ENCODE results near the gene CLNK.

Gene CLNK

GRCh38 chr4:10504570-10505179 is 179.9 kb downstream of the CLNK start:
- no peak for TF ChIP-seq Cebpa-rat (IDR thresholded peaks at IDR 0.05)
- H3K9me3 ChIP-seq (replicated peaks in 1 of 11): peaks cover 30 to 47% (median 36%) of the 10 kb centered on the region in 11 experiments
- no peaks in the 10 kb centered on the region for H3K27me3 ChIP-seq
- H3K4me2 ChIP-seq: no peak overlapping the region
- H4K20me1 ChIP-seq: no peaks in the 10 kb centered on the region
- H3K27ac ChIP-seq: no peak overlapping the region
- H3K36me3 ChIP-seq: no peaks in the 10 kb centered on the region
- H3K4me1 ChIP-seq: no peaks in the 10 kb centered on the region
- H3K4me3 ChIP-seq: no peak overlapping the region
- H3K9ac ChIP-seq: no peak overlapping the region

- Histone ChIP-seq H4K20me1 (no peaks in the 10 kb centered on the region), H3K4me3 (no peak overlapping the region), H3K9ac (no peak overlapping the region), H3K36me3 (no peaks in the 10 kb centered on the region), H3K4me1 (no peaks in the 10 kb centered on the region), H3K27me3 (no peaks in the 10 kb centered on the region), H3K27ac (no peak overlapping the region), H3K4me2 (no peak overlapping the region), H3K9me3 (replicated peaks in 1 of 11) (peaks cover 29 to 41% (median 34%) of the 10 kb centered on the region in 11 experiments)
- no peak for TF ChIP-seq Cebpa-rat (IDR thresholded peaks at IDR 0.05)
These were observed 181.9 kb downstream of the CLNK start for GRCh38 chr4:10502717-10503116.

GRCh38 chr4:10500776-10501175 is 183.8 kb downstream of the CLNK start:
- Histone ChIP-seq H3K4me1 (peaks cover 0 to 9% (median 0%) of the 10 kb centered on the region in 10 experiments; a peak in 3 of 20 replicates), H3K27me3 (no peaks in the 10 kb centered on the region), H3K9me3 (replicated peaks in 1 of 11) (peaks cover 10 to 21% (median 16%) of the 10 kb centered on the region in 11 experiments; a peak in 20 of 22 replicates), H3K36me3 (no peaks in the 10 kb centered on the region), H4K20me1 (no peaks in the 10 kb centered on the region), H3K9ac (no peak overlapping the region), H3K27ac (no peak overlapping the region), H3K4me3 (no peak overlapping the region), H3K4me2 (no peak overlapping the region)
- TF ChIP-seq Cebpa-rat (IDR thresholded peaks at IDR 0.05): no peak

- Histone ChIP-seq H3K9ac (no peak overlapping the region), H3K36me3 (no peaks in the 10 kb centered on the region), H3K4me3 (no peak overlapping the region), H3K9me3 (replicated peaks in 1 of 11) (no peaks in the 10 kb centered on the region), H3K4me1 (peaks cover 0 to 9% (median 0%) of the 10 kb centered on the region in 10 experiments; a peak in 3 of 20 replicates), H3K27ac (no peak overlapping the region), H4K20me1 (no peaks in the 10 kb centered on the region), H3K27me3 (no peaks in the 10 kb centered on the region), H3K4me2 (peak overlapping the region in 3 of 11 experiments; percentile 1 to 18 (median 3); a peak in 2 of 22 replicates)
- no peak for TF ChIP-seq Cebpa-rat (IDR thresholded peaks at IDR 0.05)
These were observed 188.4 kb downstream of the CLNK start for GRCh38 chr4:10496200-10496599.

GRCh38 chr4:10495651-10496050 is 188.9 kb downstream of the CLNK start:
- H3K9me3 ChIP-seq (replicated peaks in 1 of 11): no peaks in the 10 kb centered on the region
- no peaks in the 10 kb centered on the region for H4K20me1 ChIP-seq
- H3K9ac ChIP-seq: no peak overlapping the region
- no peaks in the 10 kb centered on the region for H3K36me3 ChIP-seq
- no peak overlapping the region for H3K4me2 ChIP-seq
- H3K27me3 ChIP-seq: no peaks in the 10 kb centered on the region
- peaks cover 0 to 9% (median 0%) of the 10 kb centered on the region in 10 experiments; a peak in 3 of 20 replicates for H3K4me1 ChIP-seq
- H3K4me3 ChIP-seq: no peak overlapping the region
- no peak overlapping the region for H3K27ac ChIP-seq
- no peak for TF ChIP-seq Cebpa-rat (IDR thresholded peaks at IDR 0.05)

GRCh38 chr4:10492464-10492863 is 192.1 kb downstream of the CLNK start:
- Histone ChIP-seq H3K4me3 (no peak overlapping the region), H3K4me1 (peaks cover 0 to 9% (median 0%) of the 10 kb centered on the region in 10 experiments; a peak in 3 of 20 replicates), H3K4me2 (no peak overlapping the region), H3K27ac (no peak overlapping the region), H3K9ac (no peak overlapping the region), H4K20me1 (no peaks in the 10 kb centered on the region), H3K36me3 (no peaks in the 10 kb centered on the region), H3K27me3 (no peaks in the 10 kb centered on the region), H3K9me3 (replicated peaks in 1 of 11) (no peaks in the 10 kb centered on the region)
- no peak for TF ChIP-seq Cebpa-rat (IDR thresholded peaks at IDR 0.05)

- no peak overlapping the region for H3K27ac ChIP-seq
- TF ChIP-seq Cebpa-rat (IDR thresholded peaks at IDR 0.05): no peak
- no peaks in the 10 kb centered on the region for H4K20me1 ChIP-seq
- H3K9ac ChIP-seq: no peak overlapping the region
- no peaks in the 10 kb centered on the region for H3K36me3 ChIP-seq
- no peak overlapping the region for H3K4me2 ChIP-seq
- no peak overlapping the region for H3K4me3 ChIP-seq
- H3K27me3 ChIP-seq: no peaks in the 10 kb centered on the region
- peaks cover 0 to 4% (median 0%) of the 10 kb centered on the region in 10 experiments; a peak in 3 of 20 replicates for H3K4me1 ChIP-seq
- H3K9me3 ChIP-seq (replicated peaks in 1 of 11): no peaks in the 10 kb centered on the region
These were observed 193.2 kb downstream of the CLNK start for GRCh38 chr4:10491401-10491800.

- Histone ChIP-seq H3K9me3 (replicated peaks in 1 of 11) (no peaks in the 10 kb centered on the region), H3K4me1 (no peaks in the 10 kb centered on the region), H4K20me1 (no peaks in the 10 kb centered on the region), H3K4me2 (no peak overlapping the region), H3K27ac (no peak overlapping the region), H3K4me3 (no peak overlapping the region), H3K36me3 (no peaks in the 10 kb centered on the region), H3K27me3 (no peaks in the 10 kb centered on the region), H3K9ac (no peak overlapping the region)
- TF ChIP-seq Cebpa-rat (IDR thresholded peaks at IDR 0.05): no peak
These were observed 193.6 kb downstream of the CLNK start for GRCh38 chr4:10490996-10491395.

GRCh38 chr4:10482913-10483312 is 201.7 kb downstream of the CLNK start:
- Histone ChIP-seq H3K36me3 (no peaks in the 10 kb centered on the region), H3K4me1 (no peaks in the 10 kb centered on the region), H4K20me1 (no peaks in the 10 kb centered on the region), H3K27ac (no peak overlapping the region), H3K27me3 (no peaks in the 10 kb centered on the region), H3K4me2 (no peak overlapping the region), H3K4me3 (no peak overlapping the region), H3K9ac (no peak overlapping the region), H3K9me3 (replicated peaks in 1 of 11) (peaks cover 0 to 7% (median 0%) of the 10 kb centered on the region in 11 experiments; a peak in 1 of 22 replicates)
- no peak for TF ChIP-seq Cebpa-rat (IDR thresholded peaks at IDR 0.05)

GRCh38 chr4:10480616-10481015 is 204.0 kb downstream of the CLNK start:
- peaks cover 0 to 7% (median 0%) of the 10 kb centered on the region in 11 experiments; a peak in 3 of 22 replicates for H3K9me3 ChIP-seq (replicated peaks in 1 of 11)
- H3K4me3 ChIP-seq: no peak overlapping the region
- H3K4me1 ChIP-seq: peaks cover 5 to 11% (median 8%) of the 10 kb centered on the region in 10 experiments; a peak in 14 of 20 replicates
- H3K27ac ChIP-seq: no peak overlapping the region
- TF ChIP-seq Cebpa-rat (IDR thresholded peaks at IDR 0.05): no peak
- H3K27me3 ChIP-seq: no peaks in the 10 kb centered on the region
- H3K36me3 ChIP-seq: no peaks in the 10 kb centered on the region
- H3K9ac ChIP-seq: no peak overlapping the region
- no peak overlapping the region for H3K4me2 ChIP-seq
- no peaks in the 10 kb centered on the region for H4K20me1 ChIP-seq

All from BLaER1 treated with 17β-estradiol and CSF1 and Interleukin-3, amounts not matched to agents 10 nM and 100 nM (cell line).